KMS-11 (cell line): Measurements from ENCODE around the gene USH1G.

Experiments
- H2AFZ ChIP-seq: fragments of 200-600 bp; sonication (generic); 2 replicates; pipeline ENCODE4 v1.6.1; 2016; ENCODE audit warnings: antibody characterized with exemption, mixed run types, low read depth
- H3K27ac ChIP-seq: fragments of 200-600 bp; sonication (generic); 2 replicates; pipeline ENCODE4 v1.6.1; 2016; ENCODE audit warnings: mild to moderate bottlenecking, mixed run types
- H3K27me3 ChIP-seq: fragments of 200-600 bp; sonication (generic); 2 replicates; pipeline ENCODE4 v1.6.1; 2017; ENCODE audit warnings: mild to moderate bottlenecking, low read depth, mixed run types, moderate library complexity; ENCODE audit not compliant: insufficient read depth
- H3K36me3 ChIP-seq: fragments of 200-600 bp; sonication (generic); 2 replicates; pipeline ENCODE4 v1.6.1; 2017; ENCODE audit warnings: mild to moderate bottlenecking, mixed run types; ENCODE audit not compliant: insufficient read depth
- H3K4me1 ChIP-seq: fragments of 200-600 bp; sonication (generic); 2 replicates; pipeline ENCODE4 v1.6.1; 2016; ENCODE audit warnings: mild to moderate bottlenecking, low read depth, mixed run types; ENCODE audit not compliant: poor library complexity, severe bottlenecking
- H3K4me2 ChIP-seq: fragments of 200-600 bp; sonication (generic); 2 replicates; pipeline ENCODE4 v1.7.0; 2016; ENCODE audit warnings: mild to moderate bottlenecking, mixed run types
- H3K4me3 ChIP-seq: fragments of 200-600 bp; sonication (generic); IDR thresholded peaks from 2 replicates; pipeline ENCODE4 v1.6.1; 2017; ENCODE audit warnings: low read depth, low read length, mixed read lengths; ENCODE audit not compliant: insufficient read depth
- H3K79me2 ChIP-seq: fragments of 200-600 bp; sonication (generic); 2 replicates; pipeline ENCODE4 v1.6.1; 2016; ENCODE audit warnings: low read depth, mixed run types; ENCODE audit not compliant: insufficient read depth
- H3K9ac ChIP-seq: fragments of 200-600 bp; sonication (generic); 2 replicates; pipeline ENCODE4 v1.6.1; 2016; ENCODE audit warnings: mild to moderate bottlenecking, mixed run types
- H4K20me1 ChIP-seq: fragments of 200-600 bp; sonication (generic); 2 replicates; pipeline ENCODE4 v1.6.1; 2016; ENCODE audit warnings: mild to moderate bottlenecking, mixed run types; ENCODE audit not compliant: insufficient read depth
- CTCF ChIP-seq: fragments of 200-600 bp; sonication (generic); conservative IDR thresholded peaks from 2 replicates; pipeline ENCODE4 v1.6.1; 2017; ENCODE audit warnings: low read depth, mild to moderate bottlenecking, antibody characterized with exemption, low read length, moderate library complexity, mixed read lengths

The USH1G gene

GRCh38 chr17:74919440-74920305, 3.4 kb downstream of the USH1G start:
- TF ChIP-seq CTCF = no peak
- H3K4me2 ChIP-seq = no peak overlapping the region
- no peak overlapping the region for H2AFZ ChIP-seq
- no peak overlapping the region for H3K9ac ChIP-seq
- H3K27ac ChIP-seq = no peak overlapping the region
- no peaks in the 10 kb centered on the region for H4K20me1 ChIP-seq
- H3K4me1 ChIP-seq = no peaks in the 10 kb centered on the region
- no peak overlapping the region for H3K4me3 ChIP-seq
- no peaks in the 10 kb centered on the region for H3K79me2 ChIP-seq
- H3K27me3 ChIP-seq = peaks cover 40% of the 10 kb centered on the region
- H3K36me3 ChIP-seq = no peaks in the 10 kb centered on the region

GRCh38 chr17:74918906-74919305, 4.1 kb downstream of the USH1G start:
- Histone ChIP-seq H3K79me2 (no peaks in the 10 kb centered on the region), H3K4me2 (no peak overlapping the region), H3K36me3 (no peaks in the 10 kb centered on the region), H3K27ac (no peak overlapping the region), H3K4me3 (no peak overlapping the region), H3K9ac (no peak overlapping the region), H4K20me1 (no peaks in the 10 kb centered on the region), H3K4me1 (no peaks in the 10 kb centered on the region), H3K27me3 (peaks cover 40% of the 10 kb centered on the region), H2AFZ (no peak overlapping the region)
- TF ChIP-seq CTCF = no peak

GRCh38 chr17:74917430-74917829, 5.6 kb downstream of the USH1G start:
- Histone ChIP-seq H4K20me1 (no peaks in the 10 kb centered on the region), H3K36me3 (no peaks in the 10 kb centered on the region), H3K4me2 (no peak overlapping the region), H3K4me1 (no peaks in the 10 kb centered on the region), H2AFZ (no peak overlapping the region), H3K4me3 (no peak overlapping the region), H3K27me3 (peaks cover 39% of the 10 kb centered on the region), H3K79me2 (no peaks in the 10 kb centered on the region), H3K27ac (no peak overlapping the region), H3K9ac (no peak overlapping the region)
- no peak for TF ChIP-seq CTCF

GRCh38 chr17:74916851-74917199, 6.2 kb downstream of the USH1G start:
- no peak overlapping the region for H3K4me2 ChIP-seq
- no peak overlapping the region for H3K9ac ChIP-seq
- H3K4me1 ChIP-seq = no peaks in the 10 kb centered on the region
- no peaks in the 10 kb centered on the region for H3K36me3 ChIP-seq
- no peaks in the 10 kb centered on the region for H4K20me1 ChIP-seq
- no peak for TF ChIP-seq CTCF
- no peak overlapping the region for H3K27ac ChIP-seq
- H3K79me2 ChIP-seq = no peaks in the 10 kb centered on the region
- no peak overlapping the region for H3K4me3 ChIP-seq
- no peak overlapping the region for H2AFZ ChIP-seq
- peaks cover 38% of the 10 kb centered on the region; the same call in 1 of the 2 replicates for H3K27me3 ChIP-seq
